ENCODE data around the gene SPARC.
"Not testable (repeated sequence)": the region's sequence is repeated elsewhere in the genome, so short reads cannot be mapped to it uniquely, and the experiment has no call there.

SPARC gene

DNA sequence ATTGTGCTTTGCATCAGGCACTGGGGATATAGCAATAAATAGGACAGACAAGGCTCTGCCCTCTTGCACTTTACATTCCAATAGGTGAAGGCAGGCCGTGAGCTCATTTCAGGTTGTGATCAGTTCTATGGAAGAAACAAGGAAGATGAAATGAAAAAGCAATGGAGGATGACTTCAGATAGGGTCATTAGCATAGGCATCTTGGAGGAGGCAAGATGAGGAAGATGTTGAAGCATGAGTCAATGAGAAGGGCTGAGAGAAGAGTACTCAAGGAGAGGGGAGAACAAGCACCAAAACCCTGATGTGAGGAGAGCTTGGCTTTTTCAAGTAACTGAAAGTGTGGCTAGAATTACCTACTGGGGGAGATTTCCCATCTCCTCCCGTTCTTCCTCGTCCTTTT lies 5.0 kb upstream of the SPARC start:
- H3K4me3 ChIP-seq (ENCODE audit: low read length in 2 of 2), result no peak overlapping the region
- H3K9ac ChIP-seq (ENCODE audit: low read depth in 1 of 2, low read length in 2 of 2), result no peak overlapping the region
- no peaks in the 10 kb centered on the region for H3K4me1 ChIP-seq (ENCODE audit: control insufficient read depth in 2 of 2, insufficient read depth in 2 of 2, low read length in 2 of 2)
- H3K9me3 ChIP-seq (ENCODE audit: control insufficient read depth in 2 of 2, low read length in 2 of 2), result no peaks in the 10 kb centered on the region
- no peak overlapping the region for H3K27ac ChIP-seq (ENCODE audit: low read depth in 2 of 2, low read length in 2 of 2)
- no peaks in the 10 kb centered on the region for H3K36me3 ChIP-seq (ENCODE audit: control insufficient read depth in 2 of 2, insufficient read depth in 2 of 2, low read length in 2 of 2)
- peaks cover 0 to 4% of the 10 kb centered on the region in 2 donors for H3K27me3 ChIP-seq (ENCODE audit: control insufficient read depth in 2 of 2, insufficient read depth in 2 of 2, low read length in 2 of 2)

DNA sequence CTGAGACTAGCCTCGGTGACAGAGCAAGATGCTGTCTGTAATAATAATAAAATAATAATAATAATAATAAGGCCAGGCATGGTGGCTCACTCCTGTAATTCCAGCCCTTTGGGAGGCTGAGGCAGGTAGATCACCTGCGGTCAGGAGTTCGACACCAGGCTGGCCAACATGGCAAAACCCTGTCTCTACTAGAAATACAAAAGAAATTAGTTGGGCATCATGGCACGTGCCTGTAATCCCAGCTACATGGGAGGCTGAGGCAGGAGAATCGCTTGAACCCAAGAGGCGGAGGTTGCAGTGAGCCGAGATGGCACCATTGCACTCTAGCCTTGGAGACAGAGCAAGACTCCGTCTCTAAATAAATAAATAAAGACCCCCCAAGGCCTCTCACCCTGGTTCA lies 2.9 kb upstream of the SPARC start:
- H3K9me3 ChIP-seq (ENCODE audit: control insufficient read depth in 2 of 2, low read length in 2 of 2); H3K9ac ChIP-seq (ENCODE audit: low read depth in 1 of 2, low read length in 2 of 2); H3K27ac ChIP-seq (ENCODE audit: low read depth in 2 of 2, low read length in 2 of 2): not testable (repeated sequence)

GRCh38 chr5:151688436-151688835 lies 1.7 kb upstream of the SPARC start:
- H3K4me3 ChIP-seq (ENCODE audit: low read length in 2 of 2), result no peak overlapping the region
- H3K9me3 ChIP-seq (ENCODE audit: control insufficient read depth in 2 of 2, low read length in 2 of 2), result no peaks in the 10 kb centered on the region
- H3K9ac ChIP-seq (ENCODE audit: low read depth in 1 of 2, low read length in 2 of 2), result no peak overlapping the region
- peaks cover 0 to 7% of the 10 kb centered on the region in 2 donors for H3K27me3 ChIP-seq (ENCODE audit: control insufficient read depth in 2 of 2, insufficient read depth in 2 of 2, low read length in 2 of 2)
- H3K36me3 ChIP-seq (ENCODE audit: control insufficient read depth in 2 of 2, insufficient read depth in 2 of 2, low read length in 2 of 2), result no peaks in the 10 kb centered on the region
- H3K4me1 ChIP-seq (ENCODE audit: control insufficient read depth in 2 of 2, insufficient read depth in 2 of 2, low read length in 2 of 2), result peaks cover 0 to 4% of the 10 kb centered on the region in 2 donors
- no peak overlapping the region for H3K27ac ChIP-seq (ENCODE audit: low read depth in 2 of 2, low read length in 2 of 2)

More for the DNA sequence above, 2.9 kb upstream of the SPARC start:
- not testable (repeated sequence) for H3K4me3 ChIP-seq (ENCODE audit: low read length in 2 of 2); H3K27me3 ChIP-seq (ENCODE audit: control insufficient read depth in 2 of 2, insufficient read depth in 2 of 2, low read length in 2 of 2); H3K4me1 ChIP-seq (ENCODE audit: control insufficient read depth in 2 of 2, insufficient read depth in 2 of 2, low read length in 2 of 2); H3K36me3 ChIP-seq (ENCODE audit: control insufficient read depth in 2 of 2, insufficient read depth in 2 of 2, low read length in 2 of 2)

- Histone ChIP-seq H3K9me3 (ENCODE audit: control insufficient read depth in 2 of 2, low read length in 2 of 2) (no peaks in the 10 kb centered on the region), H3K36me3 (ENCODE audit: control insufficient read depth in 2 of 2, insufficient read depth in 2 of 2, low read length in 2 of 2) (no peaks in the 10 kb centered on the region), H3K27ac (ENCODE audit: low read depth in 2 of 2, low read length in 2 of 2) (peak overlapping the region; percentile 78 to 88), H3K4me1 (ENCODE audit: control insufficient read depth in 2 of 2, insufficient read depth in 2 of 2, low read length in 2 of 2) (peaks cover 4% of the 10 kb centered on the region in 2 donors), H3K9ac (ENCODE audit: low read depth in 1 of 2, low read length in 2 of 2) (peak overlapping the region; percentile 60 to 69), H3K27me3 (ENCODE audit: control insufficient read depth in 2 of 2, insufficient read depth in 2 of 2, low read length in 2 of 2) (peaks cover 0 to 7% of the 10 kb centered on the region in 2 donors), H3K4me3 (ENCODE audit: low read length in 2 of 2) (peak overlapping the region; percentile 61 to 80)
Observed at GRCh38 chr5:151685749-151686673, 704 bp downstream of the SPARC start.

- H3K27me3 ChIP-seq (ENCODE audit: control insufficient read depth in 2 of 2, insufficient read depth in 2 of 2, low read length in 2 of 2), result peaks cover 0 to 7% of the 10 kb centered on the region in 2 donors
- H3K27ac ChIP-seq (ENCODE audit: low read depth in 2 of 2, low read length in 2 of 2), result peak overlapping the region; percentile 78 to 88
- peak overlapping the region; percentile 60 to 69 for H3K9ac ChIP-seq (ENCODE audit: low read depth in 1 of 2, low read length in 2 of 2)
- H3K36me3 ChIP-seq (ENCODE audit: control insufficient read depth in 2 of 2, insufficient read depth in 2 of 2, low read length in 2 of 2), result no peaks in the 10 kb centered on the region
- H3K4me3 ChIP-seq (ENCODE audit: low read length in 2 of 2), result peak overlapping the region; percentile 51 to 80
- H3K9me3 ChIP-seq (ENCODE audit: control insufficient read depth in 2 of 2, low read length in 2 of 2), result no peaks in the 10 kb centered on the region
- peaks cover 4 to 6% of the 10 kb centered on the region in 2 donors for H3K4me1 ChIP-seq (ENCODE audit: control insufficient read depth in 2 of 2, insufficient read depth in 2 of 2, low read length in 2 of 2)
Observed at GRCh38 chr5:151684690-151685361, 1.9 kb downstream of the SPARC start.

DNA sequence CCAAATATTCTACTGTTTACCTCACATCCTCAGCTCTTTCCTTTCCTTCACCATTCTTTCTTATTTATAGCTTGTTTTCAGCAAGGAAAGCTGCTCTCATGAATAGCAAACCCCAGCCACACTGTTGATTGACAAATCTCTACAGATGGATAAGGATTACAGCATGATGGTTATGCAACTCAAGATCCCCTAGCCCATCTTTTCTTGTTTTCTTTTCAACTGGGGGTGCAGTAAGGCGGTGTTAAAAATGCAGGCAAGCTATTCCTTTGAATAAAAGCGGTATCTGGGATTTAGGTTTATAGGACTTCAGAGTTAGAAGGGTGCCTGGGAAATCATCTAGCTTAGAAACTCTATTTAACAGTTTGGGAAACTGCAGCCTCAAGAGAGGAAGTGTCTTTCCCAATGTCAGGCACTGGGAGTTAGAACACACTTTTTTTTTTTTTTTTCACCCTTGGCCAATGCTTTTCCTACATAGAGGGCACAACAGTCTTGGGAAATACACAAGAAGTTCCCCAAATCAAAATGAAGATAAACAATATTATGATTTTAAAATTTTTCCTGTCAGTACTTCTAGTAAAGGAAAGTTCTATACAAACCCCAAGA lies 2.6 kb downstream of the SPARC start:
- H3K4me1 ChIP-seq (ENCODE audit: control insufficient read depth in 2 of 2, insufficient read depth in 2 of 2, low read length in 2 of 2), result peaks cover 8 to 9% of the 10 kb centered on the region in 2 donors

GRCh38 chr5:151683444-151683843 lies 3.3 kb downstream of the SPARC start:
- peak overlapping the region in 1 of 2 donors; percentile 6 for H3K4me3 ChIP-seq (ENCODE audit: low read length in 2 of 2)
- H3K27me3 ChIP-seq (ENCODE audit: control insufficient read depth in 2 of 2, insufficient read depth in 2 of 2, low read length in 2 of 2), result peaks cover 0 to 7% of the 10 kb centered on the region in 2 donors
- H3K36me3 ChIP-seq (ENCODE audit: control insufficient read depth in 2 of 2, insufficient read depth in 2 of 2, low read length in 2 of 2), result no peaks in the 10 kb centered on the region
- peaks cover 8 to 9% of the 10 kb centered on the region in 2 donors for H3K4me1 ChIP-seq (ENCODE audit: control insufficient read depth in 2 of 2, insufficient read depth in 2 of 2, low read length in 2 of 2)
- no peaks in the 10 kb centered on the region for H3K9me3 ChIP-seq (ENCODE audit: control insufficient read depth in 2 of 2, low read length in 2 of 2)
- H3K27ac ChIP-seq (ENCODE audit: low read depth in 2 of 2, low read length in 2 of 2), result peak overlapping the region in 1 of 2 donors; percentile 88
- H3K9ac ChIP-seq (ENCODE audit: low read depth in 1 of 2, low read length in 2 of 2), result no peak overlapping the region

More for the DNA sequence above, 2.6 kb downstream of the SPARC start:
- Histone ChIP-seq H3K36me3 (ENCODE audit: control insufficient read depth in 2 of 2, insufficient read depth in 2 of 2, low read length in 2 of 2) (no peaks in the 10 kb centered on the region), H3K9me3 (ENCODE audit: control insufficient read depth in 2 of 2, low read length in 2 of 2) (no peaks in the 10 kb centered on the region), H3K27me3 (ENCODE audit: control insufficient read depth in 2 of 2, insufficient read depth in 2 of 2, low read length in 2 of 2) (peaks cover 0 to 7% of the 10 kb centered on the region in 2 donors), H3K4me3 (ENCODE audit: low read length in 2 of 2) (peak overlapping the region in 1 of 2 donors; percentile 80), H3K9ac (ENCODE audit: low read depth in 1 of 2, low read length in 2 of 2) (no peak overlapping the region), H3K27ac (ENCODE audit: low read depth in 2 of 2, low read length in 2 of 2) (peak overlapping the region; percentile 78 to 88)

DNA sequence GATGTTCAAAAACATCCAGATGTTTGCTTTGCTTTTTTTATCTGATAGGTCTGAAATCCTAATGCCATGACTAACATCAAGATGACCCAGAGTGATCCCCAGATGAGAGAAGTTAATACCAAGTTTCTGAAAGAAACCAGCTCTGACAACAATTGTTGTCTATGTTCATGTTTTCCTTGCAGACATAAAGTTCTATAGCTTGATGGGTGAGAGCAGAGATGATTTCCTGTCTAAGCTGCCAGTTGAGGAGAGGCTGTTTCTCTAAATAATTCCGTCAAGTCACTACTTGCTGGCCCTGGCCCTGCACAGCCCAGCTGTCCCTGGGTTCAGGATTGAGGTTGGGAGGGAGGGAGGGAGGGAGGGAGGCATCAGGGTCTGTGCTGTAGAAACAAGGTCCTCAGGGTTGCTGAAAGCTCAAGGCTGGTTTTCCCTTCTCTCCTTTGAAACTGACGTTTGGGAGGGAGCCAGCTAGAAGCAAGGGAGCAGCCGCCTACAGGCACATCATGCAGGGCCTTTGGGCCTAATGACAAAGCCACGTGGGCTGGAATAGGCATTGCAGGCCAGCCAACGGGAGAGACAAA lies 3.9 kb downstream of the SPARC start:
- Histone ChIP-seq H3K9me3 (ENCODE audit: control insufficient read depth in 2 of 2, low read length in 2 of 2) (no peaks in the 10 kb centered on the region), H3K9ac (ENCODE audit: low read depth in 1 of 2, low read length in 2 of 2) (no peak overlapping the region), H3K27me3 (ENCODE audit: control insufficient read depth in 2 of 2, insufficient read depth in 2 of 2, low read length in 2 of 2) (peaks cover 0 to 7% of the 10 kb centered on the region in 2 donors), H3K4me1 (ENCODE audit: control insufficient read depth in 2 of 2, insufficient read depth in 2 of 2, low read length in 2 of 2) (peaks cover 8 to 9% of the 10 kb centered on the region in 2 donors), H3K27ac (ENCODE audit: low read depth in 2 of 2, low read length in 2 of 2) (peak overlapping the region; percentile 43 to 88), H3K36me3 (ENCODE audit: control insufficient read depth in 2 of 2, insufficient read depth in 2 of 2, low read length in 2 of 2) (no peaks in the 10 kb centered on the region), H3K4me3 (ENCODE audit: low read length in 2 of 2) (no peak overlapping the region)

DNA sequence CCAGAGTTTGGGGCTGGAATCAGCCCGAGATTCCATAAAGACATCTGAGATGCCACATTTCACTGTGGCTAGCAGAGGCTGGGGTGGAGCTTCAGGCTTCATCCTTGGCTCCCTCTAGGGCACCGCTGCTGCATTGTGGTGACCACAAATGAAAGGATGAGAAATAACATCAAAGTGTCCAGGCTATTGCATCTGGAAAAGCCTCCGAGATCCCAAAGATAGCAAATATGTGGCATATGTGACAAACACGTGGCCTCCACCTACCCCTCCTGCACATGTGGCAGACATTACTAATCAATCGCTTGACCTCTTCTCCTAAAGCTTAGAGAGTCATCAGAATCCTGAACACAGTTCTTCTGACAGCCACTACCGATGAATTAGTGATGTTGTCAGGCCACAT lies 4.5 kb downstream of the SPARC start:
- peak overlapping the region in 1 of 2 donors; percentile 43 for H3K27ac ChIP-seq (ENCODE audit: low read depth in 2 of 2, low read length in 2 of 2)
- H3K27me3 ChIP-seq (ENCODE audit: control insufficient read depth in 2 of 2, insufficient read depth in 2 of 2, low read length in 2 of 2), result peaks cover 0 to 7% of the 10 kb centered on the region in 2 donors
- no peak overlapping the region for H3K4me3 ChIP-seq (ENCODE audit: low read length in 2 of 2)
- H3K4me1 ChIP-seq (ENCODE audit: control insufficient read depth in 2 of 2, insufficient read depth in 2 of 2, low read length in 2 of 2), result peaks cover 8 to 9% of the 10 kb centered on the region in 2 donors
- H3K36me3 ChIP-seq (ENCODE audit: control insufficient read depth in 2 of 2, insufficient read depth in 2 of 2, low read length in 2 of 2), result no peaks in the 10 kb centered on the region
- no peaks in the 10 kb centered on the region for H3K9me3 ChIP-seq (ENCODE audit: control insufficient read depth in 2 of 2, low read length in 2 of 2)
- no peak overlapping the region for H3K9ac ChIP-seq (ENCODE audit: low read depth in 1 of 2, low read length in 2 of 2)

Measured in mucosa of rectum (tissue), 2 donors.